Activated CD8-positive, alpha-beta memory T cell treated with anti-CD3 and anti-CD28 coated beads, Interleukin-2, amount 50 U/mL, for 24 hours (primary cell): ENCODE data around the gene MS4A14.
"Not testable (repeated sequence)": the region's sequence is repeated elsewhere in the genome, so short reads cannot be mapped to it uniquely, and the experiment has no call there.

ENCODE experiments used
- DNase-seq: peaks from one replicate; pipeline ENCODE4 v3.0.0-alpha.2; 2020; ENCODE audit errors: extremely low read depth

The MS4A14 gene

GRCh38 chr11:60396382-60396781 lies at the start of gene MS4A14:
MS4A14 (plus strand) TSS chr11:60396459; CDS start chr11:60396579, 120 bp downstream.
- no peak for DNase-seq

- no peak for DNase-seq
These were observed 49.0 kb upstream of the MS4A14 start for GRCh38 chr11:60347084-60347797.

GRCh38 chr11:60348116-60348515 lies 48.1 kb upstream of the MS4A14 start:
- no peak for DNase-seq

- DNase-seq: no peak
These were observed 46.3 kb upstream of the MS4A14 start for GRCh38 chr11:60349990-60350389.

- DNase-seq: no peak
These were observed 38.5 kb upstream of the MS4A14 start for GRCh38 chr11:60357771-60358170.

GRCh38 chr11:60360621-60361020 lies 35.6 kb upstream of the MS4A14 start:
- no peak for DNase-seq

- no peak for DNase-seq
These were observed 34.0 kb upstream of the MS4A14 start for GRCh38 chr11:60362241-60362640.

GRCh38 chr11:60363542-60364470 lies 32.5 kb upstream of the MS4A14 start:
- DNase-seq: peak; percentile 7

- DNase-seq: not testable (repeated sequence)
These were observed 29.9 kb upstream of the MS4A14 start for GRCh38 chr11:60366262-60366904.

- no peak for DNase-seq
These were observed 29.2 kb upstream of the MS4A14 start for GRCh38 chr11:60367009-60367408.

GRCh38 chr11:60367896-60368295 lies 28.4 kb upstream of the MS4A14 start:
- no peak for DNase-seq

GRCh38 chr11:60370252-60370810 lies 25.9 kb upstream of the MS4A14 start:
- no peak for DNase-seq

- DNase-seq: no peak
These were observed 25.4 kb upstream of the MS4A14 start for GRCh38 chr11:60370811-60371298.

- DNase-seq: no peak
These were observed 24.9 kb upstream of the MS4A14 start for GRCh38 chr11:60371386-60371785.

GRCh38 chr11:60371854-60372253 lies 24.4 kb upstream of the MS4A14 start:
- no peak for DNase-seq

GRCh38 chr11:60372767-60373166 lies 23.5 kb upstream of the MS4A14 start:
- no peak for DNase-seq

- no peak for DNase-seq
These were observed 20.9 kb upstream of the MS4A14 start for GRCh38 chr11:60375316-60375715.

GRCh38 chr11:60376601-60377000 lies 19.7 kb upstream of the MS4A14 start:
- no peak for DNase-seq

GRCh38 chr11:60377401-60378136 lies 18.7 kb upstream of the MS4A14 start:
- no peak for DNase-seq

GRCh38 chr11:60378354-60378753 lies 17.9 kb upstream of the MS4A14 start, which contains the start of gene MS4A7:
MS4A7 (plus strand) TSS chr11:60378532; CDS start chr11:60383142, 4,610 bp downstream.
- no peak for DNase-seq

- no peak for DNase-seq
These were observed 6.9 kb upstream of the MS4A14 start for GRCh38 chr11:60389279-60389910.
